H1 (cell line): Measurements from ENCODE around the gene DCAF6. TPM values are rescaled to one million over a fixed set of nuclear protein-coding genes. Genes with fewer than 3 reads are reported as not detected.

Experiments
- EP300 ChIP-seq, 2 experiments: IDR thresholded peaks; 1 replicate in 1 of 2; 2 replicates in 1 of 2; pipeline ENCODE4 v1.6.1; 2011 to 2012; ENCODE audit warnings: low read depth in 2 of 2, low read length in 2 of 2, mild to moderate bottlenecking in 2 of 2, borderline replicate concordance in 1 of 2, inconsistent platforms in 1 of 2, moderate library complexity in 1 of 2
- SIRT6 ChIP-seq: IDR thresholded peaks from one replicate; pipeline ENCODE4 v1.7.1; 2012; ENCODE audit warnings: low read length, inconsistent platforms
- YY1 ChIP-seq: IDR thresholded peaks from 2 replicates; pipeline ENCODE4 v1.6.1; 2011; ENCODE audit warnings: low read depth, mild to moderate bottlenecking, low read length
- polyA plus RNA-seq, 7 experiments: library from polyadenylated mRNA; depleted of rRNA in 3 of 7; stranded (reverse) in 5 of 7; unstranded in 2 of 7; fragments of >200 nt in 5 of 7; fragments of 200-250 nt in 2 of 7; gene quantifications; 1 replicate in 5 of 7; 2 replicates in 1 of 7; 4 replicates in 1 of 7; pipeline versions ENCODE4 v1.2.1 to v1.2.3, GENCODE V29; 2011 to 2013; ENCODE audit warnings: missing spikeins in 2 of 7, mixed read lengths in 2 of 7
- total RNA-seq: library from RNA; stranded (reverse); fragmentation: NEBNext Ultra II Directional; extraction: Animal tissue kit (Norgen Biotek cat#: 25700); gene quantifications from 2 replicates; pipeline ENCODE4 v1.2.1, GENCODE V29; 2021

Gene DCAF6
- total and polyA plus RNA-seq, 2 of the 8 experiments (the other 6 are each of a cell fraction or from before 2014, with no cell fraction given) = 12.3 to 17.4 TPM

DNA sequence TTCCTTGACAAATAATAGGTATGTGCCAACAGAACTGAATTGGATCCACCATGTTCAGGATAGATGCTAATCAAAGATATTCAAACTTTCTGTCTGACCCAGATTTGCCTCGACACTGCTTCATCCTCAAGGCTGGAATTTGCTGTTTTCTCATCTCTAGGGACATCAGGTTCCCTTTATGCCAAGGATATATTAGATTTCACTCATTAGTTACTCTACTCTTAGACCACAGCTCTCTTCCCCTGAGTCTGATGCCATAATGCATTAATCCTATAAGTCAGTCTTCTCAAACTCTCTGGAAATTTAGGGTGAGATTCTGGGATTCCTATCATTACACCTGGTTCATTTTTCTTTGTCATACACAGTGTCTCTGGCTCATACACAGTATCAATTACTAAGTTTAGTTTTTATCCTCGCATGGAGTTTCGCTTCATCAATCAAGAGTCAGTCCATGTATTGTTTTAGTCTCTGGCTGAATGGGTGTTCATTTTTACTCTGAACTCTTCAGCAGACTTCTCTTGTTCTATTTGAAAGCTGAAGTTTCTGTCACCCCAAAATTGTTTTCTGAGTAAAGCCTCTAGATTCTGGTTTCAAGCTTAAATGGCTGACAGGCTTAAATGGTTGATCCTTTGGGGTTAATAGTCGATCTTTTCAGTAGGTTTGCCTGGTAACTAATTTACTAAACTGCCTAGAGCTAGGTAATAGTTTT is 9.3 kb upstream of the DCAF6 start (continued):
- TF ChIP-seq YY1 (no peak), SIRT6 (no peak), EP300 (IDR thresholded peaks at IDR 0.05; ENCODE audit: borderline replicate concordance in 1 of 2, low read depth in 2 of 2, low read length in 2 of 2) (no peak)
